Posterior cingulate gyrus (tissue), 11 donors: Measurements from ENCODE around the gene NPL.

Source experiments
- DNase-seq, 10 donors: peaks; one replicate each; pipeline versions ENCODE4 v3.0.0 to v3.0.0-alpha.2; 2020 to 2021; ENCODE audit warnings: mixed read lengths in 3 of 10
- intact Hi-C: fragments of 100-400 bp; cut with DNase I; formaldehyde crosslinking; loops from one replicate; pipeline ENCODE4 v1.15.1; 2023

Gene NPL

DNA sequence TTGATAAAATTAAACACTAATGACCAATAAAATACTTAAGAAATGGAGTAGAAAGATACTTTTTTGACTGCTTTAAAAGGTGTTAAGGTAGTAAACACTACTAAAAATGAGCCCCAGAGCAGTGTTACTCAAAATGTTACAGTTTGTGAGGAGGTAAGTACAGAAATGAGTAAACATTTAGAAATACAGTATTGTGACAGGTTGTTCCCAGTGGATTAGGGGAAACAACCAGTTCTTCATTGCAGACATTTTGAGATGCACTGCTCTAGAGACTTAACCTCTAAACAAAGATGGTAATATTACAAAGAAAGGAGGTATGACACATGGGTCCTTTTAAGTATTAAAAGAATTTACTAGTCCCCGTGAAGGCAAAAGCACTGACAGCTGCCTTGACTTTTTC is 62.3 kb downstream of the NPL start:
- intact Hi-C loops, result no loop called here
- no peak for DNase-seq

DNA sequence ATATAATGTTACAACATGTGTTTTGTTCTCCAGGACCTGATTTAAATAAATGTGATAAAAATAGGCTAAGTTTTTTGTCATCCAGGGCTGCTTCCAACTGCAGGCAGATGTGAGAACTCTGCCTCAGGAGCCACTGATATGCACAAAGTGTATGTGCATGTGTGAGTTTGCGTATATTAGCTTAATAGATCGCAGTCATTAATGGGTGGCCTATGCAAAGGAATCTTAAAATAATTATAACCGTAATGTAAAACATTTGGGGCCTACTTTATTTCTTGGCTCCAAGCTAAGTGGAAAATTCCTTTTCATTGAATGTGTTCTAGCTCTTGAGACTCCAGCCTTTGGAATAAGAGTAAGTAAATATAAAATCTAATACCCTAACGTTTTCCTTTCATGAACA is 66.3 kb downstream of the NPL start:
- intact Hi-C loops, result no loop called here
- DNase-seq, result no peak

DNA sequence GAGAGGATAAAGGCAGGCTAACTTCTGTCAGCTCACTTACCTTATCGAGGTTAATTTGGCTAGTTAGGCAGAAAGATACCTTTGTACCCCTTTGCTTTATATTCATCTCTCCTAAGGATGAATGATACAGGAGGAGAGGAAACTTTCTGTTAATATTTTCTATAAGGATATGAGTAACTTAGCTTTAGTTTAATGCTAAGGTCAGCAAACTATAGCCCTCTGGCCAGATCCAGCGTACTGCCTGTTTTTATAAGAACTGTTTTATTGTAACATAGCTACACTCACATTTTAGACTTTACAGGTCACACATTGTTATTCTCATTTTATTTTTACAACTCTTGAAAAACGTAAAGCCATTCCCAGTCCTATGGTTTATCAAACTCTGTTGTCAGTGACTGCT is 67.6 kb downstream of the NPL start:
- intact Hi-C loops, result no loop called here
- no peak for DNase-seq

- DNase-seq, result no peak
Measured at GRCh38 chr1:182860658-182861057, 71.1 kb downstream of the NPL start.

GRCh38 chr1:182861994-182862393 is 72.4 kb downstream of the NPL start:
- intact Hi-C loops, result no loop called here
- no peak for DNase-seq

More at GRCh38 chr1:182860658-182861057, 71.1 kb downstream of the NPL start:
- intact Hi-C loops, result no loop called here

GRCh38 chr1:182862827-182863226 is 73.3 kb downstream of the NPL start:
- intact Hi-C loops, result no loop called here
- DNase-seq, result no peak

DNA sequence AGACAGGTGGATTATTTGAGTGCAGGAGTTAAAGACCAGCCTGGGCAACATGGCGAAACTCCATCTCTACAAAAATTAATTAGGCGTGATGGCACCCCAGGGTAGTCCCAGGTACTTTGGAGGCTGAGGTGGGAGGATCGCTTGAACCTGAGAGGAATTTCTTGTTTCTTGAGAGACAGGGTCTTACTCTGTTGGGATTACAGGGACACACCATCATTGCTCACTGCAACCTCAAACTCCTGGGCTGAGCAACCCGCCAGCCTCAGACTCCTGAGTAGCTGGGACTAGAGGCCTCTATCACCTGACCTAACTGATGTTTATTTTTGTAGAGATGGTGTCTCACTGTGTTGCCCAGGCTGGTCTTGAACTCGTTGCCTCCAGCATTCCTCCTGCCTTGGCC is 74.4 kb downstream of the NPL start:
- intact Hi-C loops, result no loop called here
- DNase-seq, result no peak

GRCh38 chr1:182867861-182868260 is 78.3 kb downstream of the NPL start:
- intact Hi-C loops, result no loop called here
- no peak for DNase-seq

GRCh38 chr1:182869241-182869666 is 79.7 kb downstream of the NPL start:
- intact Hi-C loops, result no loop called here
- no peak for DNase-seq

DNA sequence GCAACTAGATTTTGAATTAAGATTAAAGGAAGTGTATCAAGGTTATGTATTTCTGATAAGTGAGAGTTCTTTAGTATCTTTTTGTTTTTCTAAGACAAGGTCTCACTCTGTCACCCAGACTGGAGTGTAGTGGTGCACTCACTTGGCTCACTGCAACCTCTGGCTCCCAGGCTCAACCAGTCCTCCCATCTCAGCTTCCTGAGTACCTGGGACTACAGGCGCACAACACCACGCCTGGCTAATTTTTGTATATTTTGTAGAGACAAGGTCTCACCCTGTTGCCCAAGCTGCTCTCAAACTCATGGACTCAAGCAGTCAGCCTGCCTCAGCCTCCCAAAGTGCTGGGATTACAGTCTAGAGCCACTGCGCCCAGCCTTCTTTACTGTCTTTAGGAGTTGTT is 83.3 kb downstream of the NPL start:
- intact Hi-C loops, result no loop called here
- no peak for DNase-seq

DNA sequence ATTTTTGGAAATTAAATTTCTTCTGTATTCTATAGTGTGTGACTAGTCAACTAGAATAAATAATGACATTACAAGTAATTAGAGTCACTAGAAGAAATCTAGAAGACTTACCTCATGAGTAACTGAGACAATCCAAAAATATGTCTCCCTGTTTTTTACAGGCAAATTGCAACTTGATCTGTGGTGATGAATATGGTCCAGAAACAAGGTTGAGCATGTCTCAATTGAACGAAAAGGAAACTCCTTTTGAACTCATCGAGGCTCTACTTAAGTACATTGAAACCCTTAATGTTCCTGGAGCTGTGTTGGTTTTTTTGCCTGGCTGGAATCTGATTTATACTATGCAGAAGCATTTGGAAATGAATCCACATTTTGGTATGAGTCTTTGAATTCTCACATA is 86.3 kb downstream of the NPL start:
- no peak for DNase-seq
- intact Hi-C loops, result no loop called here

DNA sequence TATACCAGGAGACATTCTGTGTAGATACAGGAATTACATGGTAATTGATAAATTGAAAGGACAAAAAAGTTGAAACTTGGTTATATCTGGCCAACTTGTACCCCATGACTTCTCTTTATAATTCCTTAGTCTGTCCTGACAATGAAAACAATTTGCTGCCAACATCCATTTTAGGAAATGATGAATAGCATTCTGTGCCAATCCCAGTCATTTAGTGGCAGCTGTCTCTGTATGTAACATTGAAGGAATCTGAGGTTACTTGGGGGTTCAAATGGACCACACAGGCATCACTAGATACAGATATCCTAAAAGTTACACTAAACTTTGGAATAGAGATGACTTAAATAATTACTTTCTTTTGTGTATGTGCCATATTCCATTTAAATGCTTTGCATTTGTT is 87.8 kb downstream of the NPL start:
- intact Hi-C loops, result no loop called here
- DNase-seq, result no peak

GRCh38 chr1:182877842-182878241 is 88.3 kb downstream of the NPL start:
- DNase-seq, result no peak
- intact Hi-C loops, result no loop called here
